HG03469 (cell line): ENCODE data around the gene TMEM198.

ENCODE experiments used
- ATAC-seq: cut with Tn5 transposase; IDR thresholded peaks from one replicate; pipeline ENCODE4 v1.9.1; 2021; ENCODE audit warnings: mild to moderate bottlenecking, moderate library complexity, moderate number of reproducible peaks; ENCODE audit not compliant: unreplicated experiment

The TMEM198 gene

DNA sequence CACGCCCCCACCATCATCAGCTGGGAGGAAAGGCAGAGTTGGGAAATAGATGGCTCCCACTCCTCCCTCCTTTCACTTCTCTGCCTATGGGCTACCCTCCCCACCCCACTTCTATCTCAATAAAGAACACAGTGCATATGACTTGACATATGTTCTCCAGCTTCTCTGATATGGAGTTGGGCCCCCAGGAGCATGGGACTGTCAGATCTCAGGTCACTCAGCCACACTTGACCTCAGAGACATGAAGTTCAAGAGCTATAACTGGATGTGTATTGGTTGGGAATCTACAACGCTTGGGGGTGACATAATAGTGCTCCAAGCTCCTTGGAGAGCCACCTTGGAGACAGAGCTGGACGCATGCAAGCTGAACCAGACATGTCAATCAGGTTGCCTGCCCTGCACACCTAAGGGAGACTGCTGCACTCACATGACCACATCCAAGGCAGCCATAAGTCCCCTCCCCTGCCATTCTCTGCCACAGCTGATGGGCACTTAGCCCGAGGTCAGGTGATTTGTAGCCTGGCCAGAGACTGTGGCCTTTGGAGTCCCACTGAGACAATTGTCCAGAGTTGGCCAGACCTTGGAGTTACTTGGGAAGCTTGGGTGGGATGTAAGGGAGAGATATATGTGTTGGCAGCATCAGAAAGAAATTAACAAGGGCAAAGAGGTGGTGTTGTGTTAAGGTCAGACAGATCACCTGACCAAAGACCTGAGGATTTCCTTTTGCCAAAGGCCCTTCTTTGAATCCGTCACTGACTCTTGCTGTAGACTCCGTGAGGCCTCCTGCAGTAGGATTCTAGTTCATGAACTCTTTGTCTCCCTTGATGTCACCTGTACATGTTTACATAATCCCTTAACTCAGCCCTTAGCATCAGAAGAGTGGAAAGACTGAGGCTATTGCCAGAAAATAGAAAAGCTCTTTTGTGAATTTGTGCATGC lies 32.0 kb downstream of the TMEM198 start:
- no peak for ATAC-seq

GRCh38 chr2:219576505-219577388 lies 32.9 kb downstream of the TMEM198 start:
- no peak for ATAC-seq

DNA sequence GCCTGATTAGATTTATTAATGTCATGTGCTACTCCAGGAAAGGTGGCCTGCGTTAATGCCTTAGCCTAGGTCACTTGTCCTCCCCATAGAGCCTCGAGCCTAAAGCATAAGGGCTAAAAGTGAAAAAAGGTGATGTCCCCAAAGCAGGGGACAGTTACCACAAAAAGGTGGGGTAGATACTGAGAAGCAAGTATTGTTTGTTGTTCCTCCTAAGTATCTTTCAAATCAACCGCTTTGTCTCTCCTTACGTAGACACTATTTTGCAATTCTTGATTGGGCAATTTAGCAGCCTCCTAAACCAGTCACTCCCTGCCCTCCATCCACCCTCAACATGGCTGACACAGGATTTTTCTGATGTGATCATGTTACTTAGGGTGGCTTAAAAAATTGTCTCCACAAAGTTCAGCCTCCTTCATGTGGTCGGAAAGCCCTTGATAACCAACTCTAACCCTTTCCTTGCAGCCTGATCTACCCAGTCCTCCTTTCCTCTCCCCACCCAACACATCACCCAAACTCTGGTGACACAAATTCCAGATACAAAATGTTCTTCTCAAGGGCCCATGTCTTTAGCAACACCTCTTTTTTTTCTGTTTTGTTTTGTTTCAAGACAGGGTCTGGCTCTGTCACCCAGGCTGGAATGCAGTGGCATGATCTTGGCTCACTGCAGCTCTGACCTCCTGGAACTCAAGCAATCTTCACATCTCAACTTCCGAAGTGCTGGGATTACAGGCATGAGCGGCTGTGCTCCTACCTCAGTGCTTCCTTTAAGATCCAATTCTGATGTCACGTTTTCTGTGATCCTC lies 35.2 kb downstream of the TMEM198 start:
- ATAC-seq, result no peak

DNA sequence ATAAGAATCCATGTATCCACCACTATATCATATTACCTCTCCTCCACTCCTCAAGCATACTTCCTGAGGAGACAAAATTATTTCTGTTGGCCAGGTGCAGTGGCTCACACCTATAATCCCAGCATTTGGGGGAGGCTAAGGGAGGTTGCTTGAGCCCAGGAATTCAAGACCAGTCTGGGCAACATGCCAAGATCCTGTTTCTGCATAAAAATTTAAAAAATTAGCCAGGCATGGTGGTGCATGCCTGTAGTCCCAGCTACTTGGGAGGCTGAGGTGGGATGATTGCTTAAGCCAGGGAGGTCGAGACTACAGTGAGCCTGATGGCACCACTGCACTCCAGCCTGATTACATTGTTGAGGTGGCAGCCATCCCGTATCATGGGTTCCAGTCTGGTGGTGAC lies 37.5 kb downstream of the TMEM198 start:
- ATAC-seq, result no peak

GRCh38 chr2:219591091-219591490 lies 47.3 kb downstream of the TMEM198 start:
- ATAC-seq, result no peak

GRCh38 chr2:219592736-219593135 lies 48.9 kb downstream of the TMEM198 start:
- ATAC-seq, result no peak

- no peak for ATAC-seq
These were observed 49.3 kb downstream of the TMEM198 start for GRCh38 chr2:219593154-219593553.

DNA sequence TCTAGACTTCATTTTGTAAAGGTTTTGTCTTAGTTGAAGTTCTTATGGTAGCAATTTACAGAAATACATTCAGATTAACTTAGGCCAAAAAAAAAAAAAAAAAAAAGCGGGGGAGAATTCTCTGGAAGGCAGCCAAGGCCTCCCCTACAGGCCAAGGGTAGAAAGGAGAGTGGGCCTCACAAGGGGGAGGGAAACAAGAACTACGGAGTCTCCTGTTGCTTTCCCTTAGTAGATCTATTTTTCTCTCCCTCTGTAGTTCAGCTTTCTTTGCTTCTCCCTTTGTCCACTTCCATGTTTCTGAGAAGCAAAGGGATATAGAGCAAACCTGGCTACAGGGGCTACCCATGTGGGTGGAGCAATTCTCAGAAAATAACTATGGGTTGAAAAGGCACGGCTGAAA lies 51.4 kb downstream of the TMEM198 start:
- ATAC-seq, result no peak

GRCh38 chr2:219596954-219597551 lies 53.2 kb downstream of the TMEM198 start:
- ATAC-seq, result peak; percentile 3

DNA sequence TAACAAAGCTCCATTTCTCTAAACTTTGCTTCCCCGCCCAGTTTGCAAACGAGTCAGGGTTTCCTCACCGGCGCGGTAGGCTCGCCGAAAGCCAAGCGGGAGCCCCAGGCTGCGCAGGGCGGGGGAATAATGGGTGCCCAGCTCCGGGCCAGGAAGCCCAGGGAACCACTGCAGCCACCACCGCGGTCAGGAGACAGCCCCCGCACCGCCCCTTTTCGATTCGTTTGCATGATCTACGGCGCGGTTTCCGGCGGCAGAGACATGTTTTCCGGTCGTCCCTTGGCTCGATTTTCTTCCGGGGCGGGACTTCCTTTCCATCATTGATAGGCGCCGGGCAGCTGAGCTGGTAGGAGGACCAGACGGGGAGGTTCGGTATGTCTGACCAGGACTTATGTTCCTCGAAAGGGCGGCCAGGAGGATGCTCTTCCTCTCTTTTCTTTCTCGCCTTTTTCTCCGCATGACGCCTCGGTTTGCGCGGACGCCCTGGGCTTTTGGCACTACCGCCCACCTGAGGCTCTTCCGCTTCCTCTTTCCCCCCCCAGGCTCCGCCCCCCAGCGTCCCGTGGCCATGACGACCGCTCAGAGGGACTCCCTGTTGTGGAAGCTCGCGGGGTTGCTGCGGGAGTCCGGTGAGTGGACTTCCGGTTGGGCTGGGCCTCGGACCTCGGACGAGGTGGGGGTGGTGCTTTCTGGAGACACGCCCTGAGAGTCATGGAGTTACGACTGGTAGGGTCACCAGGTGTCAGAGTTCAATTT lies 53.9 kb downstream of the TMEM198 start, which contains the start of gene STK11IP:
Gene STK11IP (plus strand): TSS at position 306 of the 756 bp plus-strand sequence. CDS start 263 bp downstream, at position 569.
- peak; percentile 77 for ATAC-seq

- ATAC-seq, result peak; percentile 20
These were observed 54.7 kb downstream of the TMEM198 start for GRCh38 chr2:219598308-219599078.
